CD4-positive, alpha-beta memory T cell (primary cell): ENCODE data around the gene ZMYND8. TPM values are rescaled to one million over a fixed set of nuclear protein-coding genes. Genes with fewer than 3 reads are reported as not detected.

Experiments
- CTCF ChIA-PET: fragments of 350-600 bp; sonication (Branson Sonifier 250); formaldehyde crosslinking; loops from one replicate; lab custom pipeline; 2021; ENCODE audit warnings: inconsistent platforms; ENCODE audit not compliant: partially characterized antibody; lab: Charles Lee
- POLR2A ChIA-PET: fragments of 350-600 bp; sonication (Branson Sonifier 250); formaldehyde crosslinking; loops from one replicate; lab custom pipeline; 2021; ENCODE audit not compliant: partially characterized antibody; lab: Charles Lee
- DNase-seq, 5 donors: peaks; one replicate each; pipeline versions ENCODE4 v3.0.0 to v3.0.0-alpha.2; 2020 to 2022; ENCODE audit warnings: mixed read lengths in 1 of 5
- H3K27ac ChIP-seq: one replicate; pipeline ENCODE4 v1.7.0; 2013; ENCODE audit warnings: low read depth, low read length
- H3K27me3 ChIP-seq: 2 replicates; pipeline ENCODE4 v1.7.0; 2013; ENCODE audit warnings: mild to moderate bottlenecking, low read length, moderate library complexity; ENCODE audit not compliant: insufficient read depth
- H3K36me3 ChIP-seq: 2 replicates; pipeline ENCODE4 v1.7.0; 2013; ENCODE audit warnings: mild to moderate bottlenecking, low read length, moderate library complexity; ENCODE audit not compliant: insufficient read depth
- H3K4me1 ChIP-seq: 2 replicates; pipeline ENCODE4 v1.7.0; 2013; ENCODE audit warnings: mild to moderate bottlenecking, low read length, moderate library complexity; ENCODE audit not compliant: insufficient read depth
- H3K4me3 ChIP-seq, 2 donors: one replicate each; pipeline ENCODE4 v1.7.0; 2013; ENCODE audit warnings: low read length in 2 of 2, mild to moderate bottlenecking in 1 of 2
- H3K9me3 ChIP-seq, 2 donors: one replicate each; pipeline ENCODE4 v1.7.0; 2013; ENCODE audit warnings: low read length in 2 of 2, control low read depth in 1 of 2; ENCODE audit not compliant: control insufficient read depth in 1 of 2
- H3K27ac Mint-ChIP-seq, 7 donors: one replicate each; pipeline ENCODE4 v1.8.0; 2020 to 2021; ENCODE audit warnings: mixed read lengths in 7 of 7, mild to moderate bottlenecking in 6 of 7, inconsistent platforms in 3 of 7, moderate library complexity in 3 of 7
- H3K27me3 Mint-ChIP-seq, 2 donors: one replicate each; pipeline ENCODE4 v1.8.0; 2020 to 2021; ENCODE audit warnings: mixed read lengths in 2 of 2
- H3K36me3 Mint-ChIP-seq, 2 donors: one replicate each; pipeline ENCODE4 v1.8.0; 2020 to 2021; ENCODE audit warnings: mixed read lengths in 2 of 2, inconsistent platforms in 1 of 2, mild to moderate bottlenecking in 1 of 2
- H3K4me1 Mint-ChIP-seq, 4 donors: one replicate each; pipeline ENCODE4 v1.8.0; 2020 to 2021; ENCODE audit warnings: mixed read lengths in 4 of 4, mild to moderate bottlenecking in 1 of 4
- H3K4me3 Mint-ChIP-seq, 8 donors: one replicate each; pipeline ENCODE4 v1.8.0; 2020 to 2021; ENCODE audit warnings: mixed read lengths in 8 of 8, mild to moderate bottlenecking in 7 of 8, moderate library complexity in 6 of 8, inconsistent platforms in 3 of 8
- H3K9me3 Mint-ChIP-seq, 8 donors: one replicate each; pipeline ENCODE4 v1.8.0; 2020 to 2021; ENCODE audit warnings: mixed read lengths in 8 of 8, mild to moderate bottlenecking in 5 of 8, inconsistent platforms in 3 of 8, moderate library complexity in 1 of 8
- intact Hi-C: fragments of 100-400 bp; cut with micrococcal nuclease; formaldehyde crosslinking; loops from one replicate; pipeline ENCODE4 v1.15.1; 2023
- polyA plus RNA-seq, 2 donors: library from polyadenylated mRNA; unstranded; fragments of 300-500 nt; fragmentation: Illumina TruSeq; gene quantifications; one replicate each; pipeline ENCODE4 v1.2.3, GENCODE V29; 2021
- total RNA-seq, 2 experiments: library from RNA; stranded (reverse); gene quantifications; one replicate each; pipeline ENCODE4 v1.2.3, GENCODE V29; 2021

The ZMYND8 gene
- total and polyA plus RNA-seq, 4 experiments from 2014 or later, result 3.5 to 48.5 (median 33.9) TPM

GRCh38 chr20:47304287-47304686 is 52.2 kb downstream of the ZMYND8 start:
- H3K27me3 ChIP-seq, result no peaks in the 10 kb centered on the region
- no peaks in the 10 kb centered on the region for H3K9me3 ChIP-seq
- ChIA-PET POLR2A (interaction anchor here (0.8 kb wide), 1 partner anchor 52 kb away, joined by 3 read pairs; the partner anchor contains the start of gene ZMYND8), CTCF (interaction anchor here (1.3 to 5.6 kb wide), 2 partner anchors 32 to 79 kb away, joined by 6 to 29 read pairs; no protein-coding TSS in a partner anchor)
- peaks cover 4% of the 10 kb centered on the region for H3K4me1 ChIP-seq
- Mint-ChIP-seq H3K9me3 (no peaks in the 10 kb centered on the region), H3K27ac (peak overlapping the region in 3 of 7 donors; percentile 23 to 42 (median 27)), H3K36me3 (peaks cover 31 to 64% of the 10 kb centered on the region in 2 donors), H3K4me1 (peaks cover 6 to 10% (median 9%) of the 10 kb centered on the region in 4 donors), H3K27me3 (no peaks in the 10 kb centered on the region), H3K4me3 (no peak overlapping the region)
- H3K36me3 ChIP-seq, result peaks cover 21% of the 10 kb centered on the region
- intact Hi-C loops, result no loop called here
- H3K4me3 ChIP-seq, result no peak overlapping the region
- H3K27ac ChIP-seq, result no peak overlapping the region
- DNase-seq, result no peak

DNA sequence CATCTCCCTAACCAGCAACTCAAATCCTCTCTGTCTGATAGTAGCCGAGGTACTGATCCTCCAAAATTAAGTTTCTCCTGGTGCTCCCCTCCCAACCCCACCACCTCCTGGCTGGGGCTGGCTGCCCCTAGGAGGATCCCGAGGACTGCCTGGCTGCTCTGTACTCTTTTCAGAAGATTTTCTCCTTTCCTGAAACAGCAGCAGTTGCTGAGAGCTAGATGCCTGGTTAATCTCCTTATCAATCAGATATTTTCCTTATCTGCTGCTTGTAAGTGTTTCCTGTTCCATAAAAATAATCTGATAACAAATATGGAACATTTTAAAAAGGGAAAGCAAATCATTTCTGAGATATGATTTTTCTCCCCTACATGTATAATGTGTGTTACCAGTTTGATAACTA is 52.8 kb downstream of the ZMYND8 start:
- no peaks in the 10 kb centered on the region for H3K27me3 Mint-ChIP-seq
- peak overlapping the region in 2 of 7 donors; percentile 27 to 69 for H3K27ac Mint-ChIP-seq
- Histone ChIP-seq H3K4me1 (peaks cover 4% of the 10 kb centered on the region), H3K4me3 (no peak overlapping the region), H3K27me3 (no peaks in the 10 kb centered on the region), H3K36me3 (peaks cover 21% of the 10 kb centered on the region), H3K9me3 (no peaks in the 10 kb centered on the region), H3K27ac (no peak overlapping the region)
- POLR2A ChIA-PET, result interaction anchor here (0.5 to 0.8 kb wide), 2 partner anchors 53 kb away, joined by 3 read pairs; partner anchors contain the start of gene ZMYND8
- peaks cover 6 to 10% (median 9%) of the 10 kb centered on the region in 4 donors for H3K4me1 Mint-ChIP-seq
- no peaks in the 10 kb centered on the region for H3K9me3 Mint-ChIP-seq
- intact Hi-C loops, result no loop called here
- no peak for DNase-seq
- H3K36me3 Mint-ChIP-seq, result peaks cover 31 to 63% of the 10 kb centered on the region in 2 donors
- no peak overlapping the region for H3K4me3 Mint-ChIP-seq
- CTCF ChIA-PET, result interaction anchor here (1.3 to 5.6 kb wide), 2 partner anchors 31 to 80 kb away, joined by 6 to 29 read pairs; no protein-coding TSS in a partner anchor

DNA sequence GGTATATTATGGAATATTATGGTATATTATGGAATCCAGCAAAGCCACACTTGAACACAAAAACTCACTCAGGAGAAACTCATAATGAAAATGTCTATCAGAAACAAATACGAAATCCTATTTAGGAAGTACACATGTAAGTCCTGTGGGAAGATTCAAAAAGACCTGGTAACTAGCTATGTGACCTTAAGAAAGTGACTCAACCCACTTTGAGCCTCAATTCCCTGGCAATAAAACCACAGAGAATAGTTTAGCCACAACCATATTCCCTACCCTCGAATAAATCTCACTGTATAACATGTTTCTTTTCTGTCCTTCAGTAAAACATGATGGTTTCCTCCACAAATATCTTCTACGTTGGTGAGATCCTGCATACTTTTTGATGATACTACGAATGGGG is 56.4 kb downstream of the ZMYND8 start:
- ChIA-PET CTCF (interaction anchor here (1.6 kb wide), 1 partner anchor 82 kb away, joined by 5 read pairs; no protein-coding TSS in a partner anchor), POLR2A (no interaction called here)
- Mint-ChIP-seq H3K27me3 (no peaks in the 10 kb centered on the region), H3K4me3 (no peak overlapping the region), H3K9me3 (no peaks in the 10 kb centered on the region), H3K4me1 (peaks cover 0 to 10% (median 3%) of the 10 kb centered on the region in 4 donors), H3K36me3 (peaks cover 47 to 83% of the 10 kb centered on the region in 2 donors), H3K27ac (peak overlapping the region in 2 of 7 donors; percentile 5 to 61)
- intact Hi-C loops, result no loop called here
- Histone ChIP-seq H3K9me3 (no peaks in the 10 kb centered on the region), H3K27ac (no peak overlapping the region), H3K4me1 (no peaks in the 10 kb centered on the region), H3K4me3 (no peak overlapping the region), H3K27me3 (no peaks in the 10 kb centered on the region), H3K36me3 (peaks cover 40% of the 10 kb centered on the region)
- no peak for DNase-seq

DNA sequence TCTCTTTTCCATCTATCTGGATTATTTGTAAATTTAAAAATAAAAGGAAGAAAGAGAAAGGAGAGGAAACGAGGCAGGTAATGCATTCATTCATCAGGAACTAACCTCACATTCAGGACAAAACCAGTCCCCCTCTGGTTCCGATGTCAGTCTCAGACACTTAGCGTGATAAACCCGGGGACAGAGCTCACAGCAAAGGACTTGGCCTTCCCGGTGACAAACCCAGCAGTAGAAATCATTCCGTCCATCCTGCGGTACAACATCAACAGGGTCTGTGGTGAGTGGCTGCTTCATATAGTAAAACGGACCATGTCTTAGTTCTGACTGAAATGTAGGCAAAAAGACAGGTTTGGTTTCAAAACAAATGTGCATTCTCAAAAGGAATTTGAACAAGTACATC is 57.9 kb downstream of the ZMYND8 start:
- Histone ChIP-seq H3K9me3 (no peaks in the 10 kb centered on the region), H3K4me3 (no peak overlapping the region), H3K4me1 (no peaks in the 10 kb centered on the region), H3K36me3 (peaks cover 41% of the 10 kb centered on the region), H3K27ac (no peak overlapping the region), H3K27me3 (no peaks in the 10 kb centered on the region)
- Mint-ChIP-seq H3K4me3 (no peak overlapping the region), H3K36me3 (peaks cover 60 to 84% of the 10 kb centered on the region in 2 donors), H3K27ac (peak overlapping the region in 2 of 7 donors; percentile 37 to 66), H3K4me1 (peaks cover 0 to 4% (median 2%) of the 10 kb centered on the region in 4 donors), H3K27me3 (no peaks in the 10 kb centered on the region), H3K9me3 (peaks cover 0 to 3% (median 0%) of the 10 kb centered on the region in 8 donors)
- intact Hi-C loops, result no loop called here
- POLR2A ChIA-PET, result no interaction called here
- DNase-seq, result no peak
- CTCF ChIA-PET, result interaction anchor here (0.7 to 1.1 kb wide), 2 partner anchors 26 to 85 kb away, joined by 3 to 5 read pairs; no protein-coding TSS in a partner anchor

DNA sequence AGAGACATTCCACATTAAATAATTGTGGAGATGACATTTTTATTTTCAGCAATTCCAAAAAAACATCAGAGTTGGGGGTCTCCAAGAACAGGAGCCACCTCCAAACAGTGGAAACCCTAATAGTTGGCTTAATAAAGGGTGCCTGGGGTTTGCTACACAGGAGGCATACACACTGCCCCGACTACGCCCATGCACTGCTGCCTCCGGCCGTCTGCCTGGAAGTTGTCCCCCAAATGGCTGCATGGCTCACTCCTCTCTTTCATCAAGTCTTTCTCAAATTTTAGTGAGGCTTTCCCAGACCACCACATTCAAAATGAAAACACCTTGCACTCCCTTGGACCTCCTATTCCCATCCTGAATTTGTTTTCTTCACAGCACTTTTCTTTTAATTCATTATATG is 58.8 kb downstream of the ZMYND8 start:
- Mint-ChIP-seq H3K36me3 (peaks cover 60 to 86% of the 10 kb centered on the region in 2 donors), H3K27ac (no peak overlapping the region), H3K4me3 (no peak overlapping the region), H3K4me1 (peaks cover 0 to 4% (median 2%) of the 10 kb centered on the region in 4 donors), H3K27me3 (no peaks in the 10 kb centered on the region), H3K9me3 (peaks cover 0 to 3% (median 0%) of the 10 kb centered on the region in 8 donors)
- H3K4me1 ChIP-seq, result no peaks in the 10 kb centered on the region
- ChIA-PET CTCF (interaction anchor here (0.7 to 4.4 kb wide), 3 partner anchors 26 to 323 kb away, joined by 3 to 31 read pairs (median 4); no protein-coding TSS in a partner anchor), POLR2A (no interaction called here)
- intact Hi-C loops, result no loop called here
- no peak overlapping the region for H3K27ac ChIP-seq
- no peak overlapping the region for H3K4me3 ChIP-seq
- no peaks in the 10 kb centered on the region for H3K9me3 ChIP-seq
- DNase-seq, result no peak
- peaks cover 41% of the 10 kb centered on the region for H3K36me3 ChIP-seq
- no peaks in the 10 kb centered on the region for H3K27me3 ChIP-seq

DNA sequence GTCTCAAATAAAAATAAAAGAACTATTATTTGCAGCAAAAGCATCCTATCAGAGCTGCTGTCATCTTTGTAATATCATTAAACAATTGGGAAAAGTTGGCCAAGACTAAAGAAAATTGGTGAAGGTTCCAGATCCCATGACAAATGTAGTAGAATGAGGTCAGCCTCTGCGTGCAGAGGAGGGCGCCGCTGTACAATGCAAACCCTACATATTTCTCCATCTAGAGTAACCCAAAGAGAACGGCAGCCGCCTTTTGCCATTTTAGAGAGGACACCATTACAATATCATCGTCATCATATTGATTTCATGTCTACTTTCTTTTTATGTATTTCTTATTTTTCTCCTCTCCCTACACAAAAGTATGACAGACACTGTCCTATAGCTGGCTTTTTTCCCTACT is 59.5 kb downstream of the ZMYND8 start:
- Histone ChIP-seq H3K27me3 (no peaks in the 10 kb centered on the region), H3K27ac (no peak overlapping the region), H3K4me3 (no peak overlapping the region), H3K4me1 (no peaks in the 10 kb centered on the region), H3K36me3 (peaks cover 48% of the 10 kb centered on the region), H3K9me3 (no peaks in the 10 kb centered on the region)
- Mint-ChIP-seq H3K4me3 (no peak overlapping the region), H3K9me3 (peaks cover 0 to 3% (median 0%) of the 10 kb centered on the region in 8 donors), H3K4me1 (peaks cover 0 to 4% (median 2%) of the 10 kb centered on the region in 4 donors), H3K27me3 (no peaks in the 10 kb centered on the region), H3K27ac (peak overlapping the region in 1 of 7 donors; percentile 57), H3K36me3 (peaks cover 60 to 84% of the 10 kb centered on the region in 2 donors)
- ChIA-PET POLR2A (interaction anchor here (0.6 kb wide), 1 partner anchor 256 kb away, joined by 3 read pairs; no protein-coding TSS in a partner anchor), CTCF (interaction anchor here (1.4 to 4.4 kb wide), 2 partner anchors 86 to 324 kb away, joined by 4 to 31 read pairs; no protein-coding TSS in a partner anchor)
- no peak for DNase-seq
- intact Hi-C loops, result no loop called here

GRCh38 chr20:47295921-47296426 is 60.5 kb downstream of the ZMYND8 start:
- no peak for DNase-seq
- Histone ChIP-seq H3K27me3 (no peaks in the 10 kb centered on the region), H3K4me3 (no peak overlapping the region), H3K9me3 (no peaks in the 10 kb centered on the region), H3K36me3 (peaks cover 58% of the 10 kb centered on the region), H3K27ac (no peak overlapping the region), H3K4me1 (no peaks in the 10 kb centered on the region)
- Mint-ChIP-seq H3K27me3 (no peaks in the 10 kb centered on the region), H3K27ac (no peak overlapping the region), H3K9me3 (peaks cover 0 to 3% (median 0%) of the 10 kb centered on the region in 8 donors), H3K4me3 (no peak overlapping the region), H3K36me3 (peaks cover 65 to 85% of the 10 kb centered on the region in 2 donors), H3K4me1 (peaks cover 0 to 4% (median 2%) of the 10 kb centered on the region in 4 donors)
- POLR2A ChIA-PET, result interaction anchor here (1.0 to 1.1 kb wide), 2 partner anchors 58 to 60 kb away, joined by 3 read pairs; partner anchors contain the start of gene ZMYND8
- CTCF ChIA-PET, result interaction anchor here (0.9 to 4.4 kb wide), 2 partner anchors 16 to 87 kb away, joined by 3 to 31 read pairs; no protein-coding TSS in a partner anchor
- intact Hi-C loops, result no loop called here
